Esophagus squamous epithelium (tissue), 5 donors: ENCODE results near the gene RERGL. TPM values are rescaled to one million over a fixed set of nuclear protein-coding genes. Genes with fewer than 3 reads are reported as not detected.

Experiments
- DNase-seq: peaks from one replicate; lab custom pipeline; 2025; lab: John Stamatoyannopoulos, UW
- H3K27ac ChIP-seq, 4 donors: fragments of 200-600 bp; sonication (generic); one replicate each; pipeline ENCODE4 v1.5.1; 2016 to 2019; ENCODE audit warnings: mild to moderate bottlenecking in 1 of 4
- H3K27me3 ChIP-seq, 4 donors: fragments of 200-600 bp; sonication (generic); 1 replicate in 3 of 4; 2 replicates in 1 of 4; pipeline versions ENCODE4 v1.5.1 to v1.6.0; 2017 to 2021; ENCODE audit warnings: antibody characterized with exemption in 1 of 4
- H3K36me3 ChIP-seq, 3 donors: fragments of 200-600 bp; sonication (generic); one replicate each; pipeline ENCODE4 v1.5.1; 2016 to 2019
- H3K4me1 ChIP-seq, 3 donors: fragments of 200-600 bp; sonication (generic); one replicate each; pipeline ENCODE4 v1.5.1; 2017 to 2019
- H3K4me3 ChIP-seq, 4 donors: fragments of 200-600 bp; sonication (generic); 1 replicate in 3 of 4; 2 replicates in 1 of 4; pipeline ENCODE4 v1.5.1; 2016 to 2019; ENCODE audit warnings: mild to moderate bottlenecking in 2 of 4, moderate library complexity in 1 of 4
- H3K9me3 ChIP-seq, 3 donors: fragments of 200-600 bp; sonication (generic); one replicate each; pipeline ENCODE4 v1.5.1; 2016 to 2019
- CTCF ChIP-seq, 6 experiments: fragments of 450-650 bp in 4 of 6; fragments of 200-600 bp in 2 of 6; sonication (generic) in 2 of 6; IDR thresholded peaks; one replicate each; pipeline ENCODE4 v1.5.1; 2016 to 2019; ENCODE audit warnings: antibody characterized with exemption in 6 of 6, mild to moderate bottlenecking in 4 of 6, moderate library complexity in 4 of 6
- POLR2A ChIP-seq, 4 donors: fragments of 450-650 bp; IDR thresholded peaks; one replicate each; pipeline ENCODE4 v1.6.1; 2017; ENCODE audit warnings: antibody characterized with exemption in 4 of 4, mild to moderate bottlenecking in 4 of 4, moderate library complexity in 3 of 4
- WGBS, 2 donors: methylation state at CpG; one replicate each; pipeline ENCODE4 v1.1.5; 2018; 5-methylcytosine and 5-hydroxymethylcytosine counted together
- intact Hi-C: fragments of 100-400 bp; cut with DNase I; formaldehyde crosslinking; loops from one replicate; pipeline ENCODE4 v1.15.0; 2022
- total RNA-seq, 4 donors: library from RNA; depleted of rRNA; stranded (reverse); fragments of >200 nt; gene quantifications; one replicate each; pipeline ENCODE4 v1.1.0, GENCODE V29; 2016
- donor health status: DM: yes; HTN: yes; CAD: no.

RERGL gene, protein sequence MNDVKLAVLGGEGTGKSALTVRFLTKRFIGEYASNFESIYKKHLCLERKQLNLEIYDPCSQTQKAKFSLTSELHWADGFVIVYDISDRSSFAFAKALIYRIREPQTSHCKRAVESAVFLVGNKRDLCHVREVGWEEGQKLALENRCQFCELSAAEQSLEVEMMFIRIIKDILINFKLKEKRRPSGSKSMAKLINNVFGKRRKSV
- total RNA-seq = 1 to 10 TPM in 2 of 4 donors, under 1 TPM in 1, not detected in 1; 0.48 to 6.0 (median 4.4) TPM

DNA sequence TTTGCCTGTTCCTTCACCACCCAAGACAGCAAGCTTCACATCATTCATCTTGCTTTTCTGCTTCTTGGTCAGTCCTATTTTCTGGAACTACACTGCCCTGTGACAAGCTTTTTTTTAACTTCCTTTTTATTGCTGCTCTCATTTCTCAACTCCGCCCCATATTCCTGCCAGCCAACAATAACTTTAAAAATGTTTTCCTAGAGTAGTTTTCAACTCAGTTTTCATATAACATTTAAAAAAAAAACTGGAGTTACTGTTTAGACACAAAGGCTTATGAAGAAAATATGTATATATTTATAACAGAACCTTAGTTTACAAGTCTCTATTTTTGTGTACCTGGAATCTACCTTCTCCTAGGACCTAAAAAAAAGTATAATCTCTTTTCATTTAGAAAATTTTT lies at the start of gene RERGL:
RERGL (minus strand) TSS at position 101 of the 400 bp plus-strand sequence; CDS start at position 48, 53 bp downstream.
- TF ChIP-seq CTCF (IDR thresholded peaks at IDR 0.05) (no peak), POLR2A (IDR thresholded peaks at IDR 0.05) (no peak)
- DNase-seq = no peak
- Histone ChIP-seq H3K4me1 (no peaks in the 10 kb centered on the region), H3K27me3 (no peaks in the 10 kb centered on the region), H3K36me3 (no peaks in the 10 kb centered on the region), H3K4me3 (no peak within 1 kb of the TSS), H3K9me3 (no peaks in the 10 kb centered on the region), H3K27ac (no peak within 1 kb of the TSS)
- intact Hi-C loops = no loop called here
- 55 to 86% methylated on average over 1 of the region's 1 CpG for WGBS, 2 donors

GRCh38 chr12:18139254-18139653 lies 49.3 kb upstream of the RERGL start:
- Histone ChIP-seq H3K4me3 (no peak overlapping the region), H3K36me3 (no peaks in the 10 kb centered on the region), H3K27me3 (no peaks in the 10 kb centered on the region), H3K27ac (no peak overlapping the region), H3K9me3 (no peaks in the 10 kb centered on the region), H3K4me1 (peaks cover 0 to 19% (median 0%) of the 10 kb centered on the region in 3 donors)
- no peak for DNase-seq
- 64 to 67% methylated on average over 4 of the region's 4 CpGs for WGBS, 2 donors
- intact Hi-C loops = no loop called here
- TF ChIP-seq POLR2A (IDR thresholded peaks at IDR 0.05) (no peak), CTCF (IDR thresholded peaks at IDR 0.05) (no peak)

GRCh38 chr12:18135509-18135908 lies 45.5 kb upstream of the RERGL start:
- Histone ChIP-seq H3K27ac (no peak overlapping the region), H3K27me3 (no peaks in the 10 kb centered on the region), H3K36me3 (no peaks in the 10 kb centered on the region), H3K9me3 (no peaks in the 10 kb centered on the region), H3K4me1 (peaks cover 0 to 2% (median 0%) of the 10 kb centered on the region in 3 donors), H3K4me3 (no peak overlapping the region)
- WGBS, 2 donors = 68 to 72% methylated on average over 8 of the region's 8 CpGs
- TF ChIP-seq POLR2A (IDR thresholded peaks at IDR 0.05) (no peak), CTCF (IDR thresholded peaks at IDR 0.05) (no peak)
- no peak for DNase-seq
- intact Hi-C loops = no loop called here

GRCh38 chr12:18135086-18135485 lies 45.1 kb upstream of the RERGL start:
- 39 to 46% methylated on average over 3 of the region's 3 CpGs for WGBS, 2 donors
- Histone ChIP-seq H3K4me1 (no peaks in the 10 kb centered on the region), H3K27ac (no peak overlapping the region), H3K27me3 (no peaks in the 10 kb centered on the region), H3K4me3 (no peak overlapping the region), H3K36me3 (no peaks in the 10 kb centered on the region), H3K9me3 (no peaks in the 10 kb centered on the region)
- intact Hi-C loops = no loop called here
- no peak for TF ChIP-seq CTCF (IDR thresholded peaks at IDR 0.05)
- TF ChIP-seq POLR2A (IDR thresholded peaks at IDR 0.05) = no peak
- no peak for DNase-seq

DNA sequence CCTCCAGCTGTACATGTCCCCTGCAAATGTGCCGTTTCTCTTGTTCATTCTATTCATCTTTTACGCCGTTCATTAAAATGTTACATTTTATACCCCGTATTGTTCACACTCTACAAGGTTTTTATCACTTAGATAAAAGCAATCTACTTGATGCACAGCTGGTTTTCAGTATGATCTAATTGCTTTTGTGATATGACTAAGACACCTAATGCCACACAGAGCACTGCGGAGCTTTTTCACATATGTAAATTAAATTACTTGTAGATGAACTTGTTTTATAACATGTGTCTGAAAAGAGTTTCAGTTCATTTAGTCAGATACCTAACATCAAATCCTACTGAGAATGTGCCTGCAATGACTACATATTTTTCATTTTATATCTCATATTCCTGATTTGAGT lies 40.9 kb upstream of the RERGL start:
- Histone ChIP-seq H3K4me1 (no peaks in the 10 kb centered on the region), H3K27ac (no peak overlapping the region), H3K27me3 (no peaks in the 10 kb centered on the region), H3K36me3 (no peaks in the 10 kb centered on the region), H3K4me3 (no peak overlapping the region), H3K9me3 (peaks cover 0 to 13% (median 8%) of the 10 kb centered on the region in 3 donors)
- no peak for DNase-seq
- WGBS, 2 donors = 66 to 89% methylated on average over 5 of the region's 5 CpGs
- TF ChIP-seq CTCF (IDR thresholded peaks at IDR 0.05) (no peak), POLR2A (IDR thresholded peaks at IDR 0.05) (no peak)
- intact Hi-C loops = no loop called here
